ENCODE measurements around the gene MRPS18C.

DNA sequence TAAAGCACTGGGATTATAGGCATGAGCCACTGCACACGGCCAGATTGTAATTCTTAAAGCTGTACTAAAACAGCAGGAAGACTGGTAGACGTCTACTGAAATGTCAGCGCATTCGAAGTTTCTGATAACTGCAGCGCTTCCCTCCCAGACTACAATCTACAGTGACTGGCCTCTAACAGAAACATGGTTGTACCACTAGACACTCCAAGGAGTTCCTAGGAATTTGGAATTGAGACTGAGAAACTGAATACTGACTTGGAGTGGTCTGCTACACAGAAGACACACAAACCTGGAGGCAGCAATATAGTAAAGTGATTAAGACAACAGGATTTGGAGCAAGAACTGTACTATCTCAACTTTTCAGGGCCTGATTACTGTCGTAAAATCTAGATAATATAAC lies 1.2 kb upstream of the MRPS18C start:
- TF ChIP-seq POLR2AphosphoS5 (IDR thresholded peaks at IDR 0.05) (no peak), POLR2A (IDR thresholded peaks at IDR 0.05) (no peak), EP300 (IDR thresholded peaks at IDR 0.05) (no peak)
- TF ChIP-seq, protein P1, sequence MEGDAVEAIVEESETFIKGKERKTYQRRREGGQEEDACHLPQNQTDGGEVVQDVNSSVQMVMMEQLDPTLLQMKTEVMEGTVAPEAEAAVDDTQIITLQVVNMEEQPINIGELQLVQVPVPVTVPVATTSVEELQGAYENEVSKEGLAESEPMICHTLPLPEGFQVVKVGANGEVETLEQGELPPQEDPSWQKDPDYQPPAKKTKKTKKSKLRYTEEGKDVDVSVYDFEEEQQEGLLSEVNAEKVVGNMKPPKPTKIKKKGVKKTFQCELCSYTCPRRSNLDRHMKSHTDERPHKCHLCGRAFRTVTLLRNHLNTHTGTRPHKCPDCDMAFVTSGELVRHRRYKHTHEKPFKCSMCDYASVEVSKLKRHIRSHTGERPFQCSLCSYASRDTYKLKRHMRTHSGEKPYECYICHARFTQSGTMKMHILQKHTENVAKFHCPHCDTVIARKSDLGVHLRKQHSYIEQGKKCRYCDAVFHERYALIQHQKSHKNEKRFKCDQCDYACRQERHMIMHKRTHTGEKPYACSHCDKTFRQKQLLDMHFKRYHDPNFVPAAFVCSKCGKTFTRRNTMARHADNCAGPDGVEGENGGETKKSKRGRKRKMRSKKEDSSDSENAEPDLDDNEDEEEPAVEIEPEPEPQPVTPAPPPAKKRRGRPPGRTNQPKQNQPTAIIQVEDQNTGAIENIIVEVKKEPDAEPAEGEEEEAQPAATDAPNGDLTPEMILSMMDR (IDR thresholded peaks at IDR 0.05): no peak
